ENCODE measurements around the gene CARD14.
"Not testable (repeated sequence)": the region's sequence is repeated elsewhere in the genome, so short reads cannot be mapped to it uniquely, and the experiment has no call there.

CARD14 gene

DNA sequence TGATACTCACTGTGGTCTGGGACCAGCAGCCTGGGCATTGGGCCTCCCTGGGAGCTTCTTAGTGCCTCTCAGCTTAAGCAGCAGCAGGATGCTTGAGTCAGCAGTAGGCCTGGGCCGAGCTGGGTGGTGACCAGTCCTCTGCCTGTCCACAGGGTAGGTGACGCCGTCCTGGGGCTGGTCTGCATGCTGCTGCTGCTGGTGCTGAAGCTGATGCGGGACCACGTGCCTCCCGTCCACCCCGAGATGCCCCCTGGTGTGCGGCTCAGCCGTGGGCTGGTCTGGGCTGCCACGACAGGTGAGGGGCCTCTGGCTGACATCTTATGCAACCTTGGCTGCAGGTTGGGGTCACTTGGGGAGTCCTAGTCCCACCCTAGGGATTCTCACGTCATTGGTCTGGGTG is 57.8 kb downstream of the CARD14 start:
- DNase-seq: no peak

DNA sequence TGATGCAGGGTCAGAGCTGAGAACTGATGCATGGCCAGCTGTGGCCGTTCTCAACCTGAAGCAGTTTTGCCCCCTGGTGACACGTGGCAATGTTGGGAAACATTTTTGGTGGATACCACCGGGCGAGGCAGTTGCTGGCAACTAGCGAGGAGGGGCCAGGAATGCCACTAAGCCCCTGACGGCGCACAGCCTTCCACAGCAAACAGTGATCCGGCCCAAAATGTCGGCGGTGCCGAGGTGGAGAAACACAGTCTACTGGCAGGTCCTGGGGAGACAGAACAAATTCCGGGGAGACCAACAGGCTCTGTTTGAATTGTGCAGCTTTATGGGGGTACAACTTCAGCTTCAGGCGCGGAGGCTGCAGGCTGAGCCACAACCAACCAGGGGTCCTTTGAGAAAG is 58.6 kb downstream of the CARD14 start:
- DNase-seq: no peak

DNA sequence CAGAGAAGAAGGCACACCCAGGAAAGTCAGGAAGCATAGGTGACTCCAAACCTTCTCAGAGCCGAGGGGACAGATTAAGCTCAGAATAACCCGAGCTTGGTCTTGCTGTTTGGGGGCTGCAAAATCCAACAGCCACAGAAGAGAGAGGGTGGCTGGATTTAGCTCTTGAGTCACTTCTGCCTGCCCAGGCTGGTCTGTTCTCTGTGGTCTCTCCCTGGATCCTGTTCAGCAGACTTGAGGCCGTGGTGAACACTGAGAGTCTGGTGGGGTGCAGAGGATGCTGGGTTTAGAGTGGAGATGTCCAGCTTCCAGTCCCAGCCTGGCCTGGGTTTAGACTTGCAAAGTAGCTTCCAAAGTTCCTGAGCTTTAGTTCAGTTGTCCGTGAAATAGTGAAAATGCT is 59.2 kb downstream of the CARD14 start:
- no peak for DNase-seq

DNA sequence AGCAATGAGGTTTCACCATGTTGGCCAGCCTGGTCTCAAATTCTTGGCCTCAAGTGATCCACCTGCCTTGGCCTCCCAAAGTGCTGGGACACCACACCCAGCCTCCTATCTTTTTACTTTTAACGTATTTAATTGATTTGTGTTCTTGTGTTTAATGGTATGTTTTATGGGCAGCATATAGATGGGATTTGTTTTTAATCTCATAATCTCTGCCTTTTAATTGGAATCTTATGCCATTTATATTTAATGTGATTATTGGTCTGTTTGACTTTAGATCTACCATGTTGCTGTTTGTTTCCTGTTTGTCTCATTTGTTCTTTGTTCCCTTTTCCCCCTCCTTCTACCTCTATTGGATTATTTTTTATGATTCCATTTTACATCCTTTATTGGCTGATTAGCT is 62.6 kb downstream of the CARD14 start:
- no peak for DNase-seq

DNA sequence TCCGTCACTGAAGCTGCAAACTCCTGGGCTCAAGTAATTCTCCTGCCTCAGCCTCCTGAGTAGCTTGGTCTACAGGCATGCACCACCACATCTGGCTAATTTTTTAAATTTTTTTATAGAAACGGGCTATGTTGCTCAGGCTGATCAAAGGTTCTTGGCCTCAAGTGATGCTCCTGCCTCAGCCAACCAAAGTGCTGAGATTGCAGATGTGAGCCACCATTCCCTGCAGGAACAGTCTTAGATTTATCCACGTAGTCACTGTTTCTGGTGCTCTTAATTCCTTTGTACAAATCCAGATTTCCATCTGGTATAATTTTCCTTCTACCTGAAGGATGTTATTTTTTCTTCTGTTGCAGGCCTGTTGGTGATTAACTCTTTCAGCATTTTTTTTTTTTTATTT is 63.4 kb downstream of the CARD14 start:
- no peak for DNase-seq

DNA sequence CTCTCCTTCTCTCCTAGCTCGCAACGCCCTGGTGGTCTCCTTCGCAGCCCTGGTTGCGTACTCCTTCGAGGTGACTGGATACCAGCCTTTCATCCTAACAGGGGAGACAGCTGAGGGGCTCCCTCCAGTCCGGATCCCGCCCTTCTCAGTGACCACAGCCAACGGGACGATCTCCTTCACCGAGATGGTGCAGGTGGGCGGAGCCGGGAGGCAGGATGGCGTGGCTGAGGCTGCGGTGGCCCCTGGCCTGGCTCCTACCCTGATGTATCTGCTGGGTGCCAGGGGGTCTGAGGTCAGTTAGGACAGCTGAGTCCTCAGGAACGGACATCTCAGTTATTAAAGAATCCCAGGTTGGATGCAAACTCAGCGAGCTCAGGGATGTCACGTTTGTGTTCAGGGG is 67.1 kb downstream of the CARD14 start:
- no peak for DNase-seq

DNA sequence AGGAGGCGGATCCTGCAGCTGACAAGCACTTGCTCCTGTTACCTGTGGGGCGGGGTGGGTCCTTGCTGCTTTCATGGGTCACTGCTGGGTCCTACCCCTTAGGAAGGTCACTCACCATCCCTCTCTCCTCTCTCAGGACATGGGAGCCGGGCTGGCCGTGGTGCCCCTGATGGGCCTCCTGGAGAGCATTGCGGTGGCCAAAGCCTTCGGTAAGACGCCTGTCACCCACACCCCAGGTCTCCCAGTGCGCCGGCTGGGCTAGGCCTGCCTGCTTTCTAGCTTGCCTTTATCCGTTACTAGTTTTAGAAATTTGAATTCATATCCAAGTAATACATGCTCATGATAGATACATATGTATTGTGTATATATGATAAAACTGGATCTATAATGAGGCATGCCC is 67.6 kb downstream of the CARD14 start:
- peak in 1 of 3 experiments; percentile 3 for DNase-seq

DNA sequence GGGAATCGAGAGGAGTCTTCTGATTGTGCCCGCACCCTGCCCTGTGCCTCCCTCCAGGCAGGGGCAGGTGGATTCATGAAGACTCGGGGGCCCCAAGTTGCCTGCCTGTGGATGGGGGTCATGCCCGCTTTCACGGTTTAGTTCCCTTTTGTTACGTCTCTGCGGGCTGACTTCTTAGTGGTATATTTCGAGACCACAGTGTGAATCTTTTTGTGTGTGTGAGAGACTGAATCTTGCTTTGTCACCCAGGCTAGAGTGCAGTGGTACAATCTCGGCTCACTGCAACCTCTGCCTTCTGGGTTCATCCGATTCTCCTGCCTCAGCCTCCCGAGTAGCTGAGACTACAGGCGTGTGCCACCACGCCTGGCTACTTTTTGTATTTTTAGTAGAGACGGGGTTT is 72.7 kb downstream of the CARD14 start:
- no peak for DNase-seq

DNA sequence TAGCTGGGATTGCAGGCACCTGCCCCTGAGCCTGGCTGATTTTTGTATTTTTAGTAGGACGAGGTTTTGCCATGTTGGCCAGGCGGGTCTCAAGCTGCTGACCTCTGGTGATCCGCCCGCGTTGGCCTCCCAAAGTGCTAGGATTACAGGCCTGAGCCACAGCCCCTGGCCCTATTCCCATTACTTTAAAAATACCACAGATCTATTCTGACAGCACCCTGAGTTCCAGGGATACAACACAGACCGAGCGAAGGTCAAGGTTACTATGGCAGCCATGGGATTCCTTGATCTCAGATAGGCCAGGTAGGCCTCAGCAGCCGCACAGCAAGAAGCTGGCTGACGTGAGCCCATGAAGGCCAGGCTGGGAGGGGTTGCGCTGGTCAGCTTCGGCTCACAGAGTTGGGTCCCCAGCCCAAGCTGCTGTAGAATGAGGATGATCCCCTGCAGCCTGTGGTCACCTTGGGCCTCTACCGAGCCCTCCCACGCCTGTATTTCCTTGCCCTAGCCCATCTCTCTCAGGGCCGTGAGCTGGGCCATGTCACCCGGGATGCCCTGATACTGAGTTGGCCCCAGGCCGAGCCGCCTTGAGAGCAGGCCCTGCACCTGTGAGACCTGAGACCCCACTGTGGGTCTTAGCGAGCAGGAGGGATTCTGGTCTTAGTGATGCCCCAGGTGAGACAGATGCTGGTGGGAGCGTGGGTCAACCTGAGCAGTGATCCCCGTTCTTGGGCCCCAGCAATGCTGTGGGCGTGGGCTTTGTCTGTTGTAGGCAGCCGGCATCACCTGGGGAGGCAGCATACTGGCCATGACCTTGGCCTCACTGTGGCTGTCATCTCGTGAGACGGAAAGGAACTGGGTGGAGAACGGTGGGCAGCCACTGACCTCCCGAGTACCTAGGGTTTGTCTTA is 74.0 kb downstream of the CARD14 start:
- no peak for DNase-seq

DNA sequence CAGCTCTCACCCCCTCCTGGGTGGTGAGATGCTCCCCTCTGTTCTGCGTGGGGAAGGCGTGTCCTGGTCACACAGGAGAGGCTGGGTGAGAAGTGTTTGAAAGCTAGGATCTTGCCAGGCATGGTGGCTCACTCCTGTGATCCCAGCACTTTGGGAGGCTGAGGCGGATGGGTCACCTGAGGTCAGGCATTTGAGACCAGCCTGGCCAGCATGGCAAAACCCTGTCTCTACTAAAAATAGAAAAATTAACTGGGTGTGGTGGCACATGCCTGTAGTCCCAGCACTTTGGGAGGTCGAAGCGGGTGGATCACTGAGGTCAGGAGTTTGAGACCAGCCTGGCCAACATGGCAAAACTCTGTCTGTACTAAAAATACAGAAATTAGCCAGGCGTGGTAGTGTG is 74.6 kb downstream of the CARD14 start:
- not testable (repeated sequence) for DNase-seq

DNA sequence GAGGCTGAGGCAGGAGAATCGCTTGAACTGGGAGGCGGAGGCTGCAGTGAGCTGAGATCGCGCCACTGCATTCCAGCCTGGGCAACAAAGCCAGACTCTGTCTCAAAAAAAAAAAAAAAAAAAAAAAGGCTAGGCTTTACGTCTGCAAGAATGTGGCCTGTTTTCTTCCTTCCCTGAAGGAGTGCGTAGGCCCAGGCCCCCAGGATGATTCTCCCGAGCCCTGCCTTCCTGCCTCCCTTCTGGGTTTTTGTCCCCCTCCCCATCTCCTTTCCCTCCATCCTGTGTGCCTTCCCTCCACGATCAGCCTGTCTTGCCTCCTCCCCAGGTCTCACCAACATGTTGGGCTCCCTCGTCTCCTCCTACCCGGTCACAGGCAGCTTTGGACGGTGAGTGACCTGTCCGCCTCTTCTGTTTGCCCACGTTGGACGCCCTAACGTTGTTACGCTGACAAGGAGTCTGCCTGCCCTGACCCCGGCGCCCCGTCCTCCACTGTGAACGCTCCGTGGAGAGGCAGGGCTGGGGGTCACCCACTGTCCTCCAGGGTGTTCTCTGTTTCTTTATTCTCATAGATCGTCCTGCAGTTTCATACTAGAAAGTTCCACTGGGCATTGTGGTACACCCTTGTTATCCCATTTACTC is 75.2 kb downstream of the CARD14 start:
- DNase-seq: no peak

DNA sequence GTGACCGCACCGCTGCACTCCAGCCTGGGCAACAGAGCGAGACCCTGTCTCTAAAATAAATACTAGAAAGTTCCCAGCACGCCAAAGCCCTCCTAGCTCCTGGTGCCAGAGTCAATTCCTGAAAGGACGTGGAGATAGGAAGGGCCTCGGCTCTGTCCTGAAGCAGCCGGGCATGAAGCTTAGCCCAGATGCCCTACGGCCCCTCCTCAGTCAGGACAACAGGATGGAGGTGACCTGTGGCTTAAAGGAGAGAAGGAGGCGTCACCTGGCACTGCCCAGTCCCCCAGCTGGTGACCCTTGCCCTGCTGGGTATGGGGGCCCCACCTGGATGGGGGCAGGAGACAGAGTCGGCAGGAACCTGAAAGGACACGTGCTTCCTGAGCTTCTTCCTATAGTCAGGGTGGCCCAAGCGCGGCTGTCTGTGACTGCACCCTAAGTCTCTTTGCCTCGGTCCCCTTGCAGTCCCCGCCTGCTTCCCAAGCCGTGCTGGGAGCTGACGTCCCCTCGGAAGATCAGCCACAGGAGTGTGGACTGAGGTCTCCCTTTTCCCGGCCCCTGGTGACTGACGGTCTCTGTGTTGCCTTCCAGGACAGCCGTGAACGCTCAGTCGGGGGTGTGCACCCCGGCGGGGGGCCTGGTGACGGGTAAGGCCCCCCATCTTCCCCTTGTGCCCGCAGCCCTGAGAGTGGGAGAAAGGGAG is 75.9 kb downstream of the CARD14 start:
- no peak for DNase-seq

DNA sequence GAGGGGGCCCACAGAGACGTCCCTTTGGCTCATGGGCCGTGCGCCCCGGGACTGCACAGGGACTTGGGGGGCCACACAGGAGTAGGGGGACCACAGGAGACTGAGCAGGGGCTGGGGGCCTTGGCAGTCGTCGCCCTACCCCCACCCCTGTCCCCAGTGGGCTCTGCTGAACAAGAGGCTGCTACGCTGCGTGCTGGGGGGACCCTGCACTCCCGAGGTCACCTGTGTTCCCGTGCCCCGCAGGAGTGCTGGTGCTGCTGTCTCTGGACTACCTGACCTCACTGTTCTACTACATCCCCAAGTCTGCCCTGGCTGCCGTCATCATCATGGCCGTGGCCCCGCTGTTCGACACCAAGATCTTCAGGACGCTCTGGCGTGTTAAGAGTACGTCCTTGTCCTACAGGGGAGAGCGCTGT is 76.4 kb downstream of the CARD14 start:
- no peak for DNase-seq

DNA sequence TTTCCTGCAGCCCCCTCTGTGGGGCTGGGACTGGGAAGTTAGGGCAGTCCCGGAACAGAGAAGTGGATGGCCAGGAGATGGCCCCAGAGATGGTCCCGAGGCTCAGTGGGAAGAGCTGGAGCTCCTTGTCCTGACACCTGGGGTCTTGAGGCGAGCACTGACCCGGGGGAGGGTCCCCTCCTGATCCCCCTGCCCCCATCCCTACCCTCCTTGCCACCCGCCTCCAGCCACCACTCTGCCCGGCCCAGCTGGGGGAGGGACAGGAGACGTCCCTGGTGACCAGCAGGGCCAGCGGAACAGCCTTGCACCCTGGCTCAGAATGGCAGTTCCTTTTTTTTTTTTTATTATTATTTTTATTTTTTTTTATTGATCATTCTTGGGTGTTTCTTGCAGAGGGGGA is 76.9 kb downstream of the CARD14 start:
- DNase-seq: no peak

DNA sequence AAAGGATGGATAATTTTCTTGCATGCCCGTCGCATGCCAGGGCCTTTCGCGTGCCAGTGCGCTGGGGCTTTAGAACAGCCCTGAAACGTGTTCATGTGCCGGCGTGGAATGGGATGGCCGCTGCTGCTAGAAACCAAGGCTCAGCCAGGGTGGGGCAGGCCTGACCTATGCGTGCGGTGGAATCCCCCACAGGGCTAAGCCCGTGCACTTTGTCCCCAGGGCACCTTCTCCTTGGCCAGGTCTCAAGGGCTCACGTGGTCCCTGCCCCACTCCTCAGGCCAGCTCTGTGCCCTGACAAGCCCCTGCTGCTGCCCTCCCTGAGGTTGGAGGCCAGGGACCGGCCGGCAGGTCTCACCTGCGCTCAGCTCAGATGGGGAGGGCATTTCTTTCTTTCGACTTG is 77.7 kb downstream of the CARD14 start:
- DNase-seq: no peak

DNA sequence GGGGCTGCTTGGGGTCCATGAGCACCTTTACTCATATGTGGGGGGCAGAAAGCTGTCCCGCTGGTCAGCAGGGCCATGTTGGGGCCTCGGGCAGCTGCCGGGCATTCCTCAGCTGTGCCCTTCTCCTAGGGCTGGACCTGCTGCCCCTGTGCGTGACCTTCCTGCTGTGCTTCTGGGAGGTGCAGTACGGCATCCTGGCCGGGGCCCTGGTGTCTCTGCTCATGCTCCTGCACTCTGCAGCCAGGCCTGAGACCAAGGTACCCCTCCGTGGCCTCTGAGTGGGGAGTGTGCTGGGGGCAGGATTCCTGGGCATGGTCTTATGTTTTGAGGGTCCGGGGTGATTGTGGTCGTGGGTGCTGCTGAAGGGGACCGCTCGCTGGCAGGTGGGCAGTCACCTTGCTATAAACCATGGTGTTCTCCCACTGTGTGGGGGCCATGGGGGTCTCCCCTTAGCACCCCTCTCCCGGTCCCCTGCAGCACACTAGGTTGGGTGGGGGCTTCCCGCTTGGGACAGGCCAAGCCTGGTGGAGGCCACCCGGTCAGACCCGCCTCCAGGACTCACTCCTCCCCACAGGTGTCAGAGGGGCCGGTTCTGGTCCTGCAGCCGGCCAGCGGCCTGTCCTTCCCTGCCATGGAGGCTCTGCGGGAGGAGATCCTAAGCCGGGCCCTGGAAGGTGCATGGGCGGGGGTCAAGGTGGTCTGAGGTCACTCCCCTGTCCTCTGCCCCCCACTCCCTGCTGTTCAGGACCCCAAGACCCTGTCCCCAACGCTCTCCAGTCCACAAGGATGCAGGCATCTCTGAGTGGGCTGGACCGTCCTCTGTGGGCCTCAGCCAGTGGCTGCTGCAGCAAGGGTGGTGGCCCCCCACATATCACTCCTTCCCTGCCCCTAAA is 78.4 kb downstream of the CARD14 start:
- DNase-seq: no peak

DNA sequence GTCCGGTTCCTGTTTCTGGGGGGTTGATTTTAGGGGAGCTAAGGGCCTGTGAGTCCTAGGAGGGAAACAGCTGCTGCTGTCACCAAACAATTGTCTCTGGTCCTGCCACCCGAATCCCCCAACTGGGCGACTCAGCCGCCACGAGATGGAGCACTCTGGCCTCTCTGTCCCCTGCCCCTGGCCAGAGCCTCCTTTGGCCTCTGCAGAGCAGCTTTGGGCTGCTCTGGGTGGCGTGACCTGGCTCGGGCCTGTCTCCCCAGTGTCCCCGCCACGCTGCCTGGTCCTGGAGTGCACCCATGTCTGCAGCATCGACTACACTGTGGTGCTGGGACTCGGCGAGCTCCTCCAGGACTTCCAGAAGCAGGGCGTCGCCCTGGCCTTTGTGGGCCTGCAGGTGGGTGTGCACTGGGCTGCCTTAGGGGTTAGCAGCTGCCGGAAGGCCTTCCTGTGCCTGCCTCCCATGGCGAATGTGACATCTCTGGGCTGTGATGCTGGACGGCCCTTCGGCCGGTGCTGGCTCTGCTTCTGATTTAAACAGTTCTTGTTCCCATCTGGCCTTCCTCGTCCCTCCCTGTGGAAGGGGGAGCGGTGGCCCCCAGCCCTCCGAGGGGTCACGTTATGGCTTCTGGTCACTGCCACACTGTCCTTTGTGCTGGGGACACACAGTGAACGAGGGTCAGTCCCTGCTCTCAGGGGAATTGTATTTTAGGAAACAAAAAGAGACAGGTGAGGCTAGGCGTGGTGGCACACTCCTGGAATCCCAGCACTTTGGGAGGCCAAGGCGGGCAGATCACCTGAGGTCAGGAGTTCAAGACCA is 79.3 kb downstream of the CARD14 start:
- no peak for DNase-seq

DNA sequence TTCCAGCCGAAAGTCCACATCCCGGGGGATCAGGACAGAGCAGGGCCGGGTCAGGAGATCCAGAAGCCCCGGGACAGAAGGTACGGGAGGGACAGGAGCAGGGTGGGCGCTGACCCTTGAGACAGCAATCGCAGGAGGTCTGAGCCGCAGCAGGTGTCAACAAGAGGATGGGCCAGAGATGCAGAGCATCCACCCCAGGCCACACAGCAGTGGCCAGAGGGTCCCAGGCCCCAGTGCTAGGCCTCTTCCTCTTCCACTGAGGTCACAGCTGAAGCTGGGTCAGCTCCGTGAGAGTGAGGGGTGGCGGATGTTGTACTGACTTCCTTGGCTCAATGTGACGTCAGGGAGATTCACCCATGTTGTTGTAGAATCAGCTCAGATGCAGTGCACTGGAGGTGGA is 82.1 kb downstream of the CARD14 start:
- DNase-seq: no peak

DNA sequence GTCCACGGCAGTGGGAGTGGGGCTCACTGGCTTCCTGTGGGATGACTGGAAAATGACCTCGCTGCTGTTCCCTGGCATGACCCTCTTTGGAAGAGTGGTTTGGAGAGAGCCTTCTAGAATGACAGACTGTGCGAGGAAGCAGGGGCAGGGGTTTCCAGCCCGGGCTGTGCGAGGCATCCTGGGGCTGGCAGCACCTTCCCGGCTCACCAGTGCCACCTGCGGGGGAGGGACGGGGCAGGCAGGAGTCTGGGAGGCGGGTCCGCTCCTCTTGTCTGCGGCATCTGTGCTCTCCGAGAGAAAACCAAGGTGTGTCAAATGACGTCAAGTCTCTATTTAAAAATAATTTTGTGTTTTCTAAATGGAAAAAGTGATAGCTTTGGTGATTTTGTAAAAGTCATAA is 83.0 kb downstream of the CARD14 start:
- peak; percentile 26 to 64 (median 56) for DNase-seq

DNA sequence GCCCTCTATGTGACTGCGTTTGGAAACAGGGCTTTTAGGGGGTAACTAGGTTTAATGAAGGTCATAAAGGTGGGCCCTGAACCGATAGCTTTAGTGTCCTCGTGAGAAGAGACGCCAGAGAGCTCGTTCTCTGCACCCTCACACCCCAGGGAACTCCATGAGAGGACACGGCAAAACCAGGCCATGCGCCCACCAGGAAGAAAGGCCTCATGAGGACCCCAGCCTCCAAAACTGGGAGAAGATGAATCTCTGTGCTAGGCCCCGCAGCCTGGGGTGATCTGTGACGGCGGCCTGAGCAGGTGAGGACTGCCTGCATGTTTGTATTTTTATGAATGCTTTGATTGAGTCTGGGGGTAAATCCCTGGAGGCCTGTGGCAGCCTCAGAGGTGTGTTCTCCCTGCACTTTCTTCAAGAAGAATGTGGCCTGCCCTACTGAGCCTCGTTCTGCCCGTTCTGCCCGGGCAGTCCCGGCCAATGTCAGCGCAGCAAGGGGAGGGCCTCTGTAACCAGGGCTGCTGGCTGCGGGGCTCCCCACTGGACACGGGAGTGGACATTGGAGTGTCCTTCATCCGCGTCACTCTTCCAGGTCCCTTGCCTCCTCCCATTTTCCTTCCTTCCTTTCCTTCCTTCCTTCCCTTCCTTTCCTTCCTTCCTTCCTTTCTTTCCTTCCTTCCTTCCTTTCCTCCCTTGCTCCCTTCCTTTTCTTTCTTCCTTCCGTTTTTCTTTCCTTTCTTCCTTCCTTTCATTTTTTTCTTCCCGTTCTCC is 84.0 kb downstream of the CARD14 start:
- DNase-seq: no peak

All from NCI-H1417 (cell line).